ENCODE data around the gene ADCY3.
"Not testable (repeated sequence)": the region's sequence is repeated elsewhere in the genome, so short reads cannot be mapped to it uniquely, and the experiment has no call there.

The ADCY3 gene

DNA sequence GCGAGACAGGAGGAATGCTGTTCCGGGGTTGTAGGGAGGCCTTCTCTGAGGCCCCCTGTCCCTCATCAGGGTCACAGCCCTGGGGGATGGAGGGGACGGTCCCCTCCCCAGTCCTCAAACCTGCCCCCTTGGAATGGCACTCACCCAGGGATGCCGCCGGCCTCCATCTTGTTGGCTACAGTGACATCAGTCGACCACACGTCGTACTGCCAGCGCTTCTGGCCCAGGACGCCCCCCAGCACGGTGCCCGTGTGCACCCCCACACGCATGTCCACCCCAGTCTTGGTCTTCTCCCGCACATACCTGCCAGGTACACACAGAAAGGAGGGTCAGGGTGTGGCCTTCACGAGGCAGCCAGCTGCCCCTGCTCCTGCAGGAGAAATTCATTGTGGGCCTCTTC lies 80.3 kb downstream of the ADCY3 start:
- TF ChIP-seq ZFX (IDR thresholded peaks at IDR 0.05), result no peak
- H3K27ac ChIP-seq, result no peak overlapping the region

GRCh38 chr2:24838541-24838940 lies 81.5 kb downstream of the ADCY3 start:
- TF ChIP-seq CTCF (conservative IDR thresholded peaks at IDR 0.05), result no peak
- TF ChIP-seq ZFX (IDR thresholded peaks at IDR 0.05), result no peak
- H3K27ac ChIP-seq, result no peak overlapping the region

- H3K27ac ChIP-seq, result no peak overlapping the region
- TF ChIP-seq ZFX (IDR thresholded peaks at IDR 0.05), result no peak
- no peak for TF ChIP-seq CTCF (conservative IDR thresholded peaks at IDR 0.05)
Observed at GRCh38 chr2:24837996-24838513, 82.0 kb downstream of the ADCY3 start.

DNA sequence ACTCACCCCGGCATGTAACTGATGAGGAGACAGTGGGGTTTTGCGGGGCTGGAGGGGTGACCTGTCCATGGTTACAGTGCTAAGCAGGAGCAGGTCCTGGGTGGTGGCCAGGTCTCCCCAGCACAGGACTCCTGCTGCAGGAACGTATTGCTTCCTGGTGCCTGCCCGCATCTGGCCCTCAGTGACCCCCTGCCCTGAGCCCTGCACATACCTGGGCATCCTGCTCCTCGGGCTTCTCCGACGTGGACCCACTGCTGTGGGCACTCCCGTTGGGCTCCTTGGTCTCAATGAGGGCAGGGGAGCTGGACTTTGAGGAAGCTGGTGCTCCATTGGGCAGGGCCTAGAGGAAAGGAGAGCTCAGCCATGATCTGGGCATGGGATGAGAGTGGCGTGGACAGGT lies 83.3 kb downstream of the ADCY3 start:
- H3K27ac ChIP-seq, result no peak overlapping the region
- TF ChIP-seq ZFX (IDR thresholded peaks at IDR 0.05) (no peak), CTCF (conservative IDR thresholded peaks at IDR 0.05) (no peak)

DNA sequence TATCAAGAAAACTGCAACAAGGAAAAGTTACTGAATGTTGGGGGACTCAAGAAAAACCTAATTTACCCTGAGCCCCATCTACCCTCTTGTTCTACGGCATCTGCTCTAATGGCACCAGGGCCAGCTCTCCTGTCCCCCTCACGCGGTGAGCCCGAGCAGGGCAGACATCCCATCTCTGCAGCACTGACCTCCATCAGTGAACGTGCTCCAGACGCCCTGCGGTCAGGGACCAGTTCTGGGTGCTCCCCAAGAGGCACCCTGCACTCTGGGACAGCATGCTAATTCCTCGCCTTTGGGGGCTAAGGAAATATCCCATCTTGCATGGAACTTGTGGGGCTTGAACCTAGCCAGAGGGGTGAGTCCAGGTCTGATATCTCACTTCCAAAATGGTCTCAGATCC lies 83.8 kb downstream of the ADCY3 start:
- TF ChIP-seq ZFX (IDR thresholded peaks at IDR 0.05) (no peak), CTCF (conservative IDR thresholded peaks at IDR 0.05) (no peak)
- no peak overlapping the region for H3K27ac ChIP-seq

- H3K27ac ChIP-seq, result not testable (repeated sequence)
Observed at GRCh38 chr2:24835411-24835810, 84.6 kb downstream of the ADCY3 start.

DNA sequence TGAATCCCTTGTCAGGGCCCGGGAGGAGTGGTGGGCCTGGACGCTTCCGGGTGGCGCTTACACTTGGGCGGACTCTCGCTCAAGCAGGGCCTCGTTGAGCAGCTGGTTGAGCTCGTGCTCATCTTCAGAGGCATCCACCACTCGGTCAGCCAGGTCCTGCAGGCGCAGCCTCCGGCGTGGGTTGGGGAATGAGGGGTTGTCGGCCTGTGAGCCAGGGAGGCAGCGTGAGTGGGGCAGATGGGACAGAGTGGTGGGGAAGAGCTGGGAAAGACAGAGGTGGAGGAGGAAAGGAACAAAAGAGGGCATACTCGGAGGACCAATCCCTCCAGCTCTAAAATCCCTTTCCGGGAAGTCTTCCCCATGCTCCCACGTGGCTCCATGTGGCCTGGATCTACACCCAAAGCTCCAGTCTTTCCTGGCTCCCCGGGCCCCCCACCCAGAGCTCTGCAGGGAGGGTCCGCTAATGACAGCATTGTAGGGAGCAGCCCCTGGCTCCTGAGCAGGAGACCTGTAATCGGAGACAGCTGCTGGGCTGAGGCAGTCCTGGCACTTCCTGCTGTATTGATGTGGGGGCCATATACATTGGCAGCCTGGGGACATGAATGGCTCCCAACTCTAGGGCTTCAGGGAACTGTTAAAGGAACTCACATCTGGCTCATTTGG lies 85.2 kb downstream of the ADCY3 start:
- no peak overlapping the region for H3K27ac ChIP-seq
- TF ChIP-seq ZFX (IDR thresholded peaks at IDR 0.05), result no peak
- no peak for TF ChIP-seq CTCF (conservative IDR thresholded peaks at IDR 0.05)

- no peak for TF ChIP-seq CTCF (conservative IDR thresholded peaks at IDR 0.05)
- TF ChIP-seq ZFX (IDR thresholded peaks at IDR 0.05), result no peak
- H3K27ac ChIP-seq, result no peak overlapping the region
Observed at GRCh38 chr2:24833821-24834732, 86.0 kb downstream of the ADCY3 start.

All from C4-2B (cell line).